Measurements from ENCODE around the gene KCND3.

The KCND3 gene

GRCh38 chr1:111878649-111879048, 110.8 kb downstream of the KCND3 start:
- DNase-seq: no peak

- no peak for DNase-seq
Measured at GRCh38 chr1:111878091-111878490, 111.4 kb downstream of the KCND3 start.

- DNase-seq: no peak
Measured at GRCh38 chr1:111876631-111877030, 112.8 kb downstream of the KCND3 start.

- DNase-seq: no peak
Measured at GRCh38 chr1:111875640-111876039, 113.8 kb downstream of the KCND3 start.

- DNase-seq: no peak
Measured at GRCh38 chr1:111873460-111874030, 115.9 kb downstream of the KCND3 start.

- DNase-seq: no peak
Measured at GRCh38 chr1:111870181-111870580, 119.3 kb downstream of the KCND3 start.

- DNase-seq: no peak
Measured at GRCh38 chr1:111867868-111868440, 121.5 kb downstream of the KCND3 start.

GRCh38 chr1:111864862-111865261, 124.6 kb downstream of the KCND3 start:
- no peak for DNase-seq

GRCh38 chr1:111863401-111863800, 126.1 kb downstream of the KCND3 start:
- no peak for DNase-seq

- DNase-seq: no peak
Measured at GRCh38 chr1:111862599-111862998, 126.9 kb downstream of the KCND3 start.

- DNase-seq: no peak
Measured at GRCh38 chr1:111861523-111861922, 127.9 kb downstream of the KCND3 start.

- DNase-seq: no peak
Measured at GRCh38 chr1:111857194-111857651, 132.2 kb downstream of the KCND3 start.

GRCh38 chr1:111856411-111857185, 132.9 kb downstream of the KCND3 start:
- no peak for DNase-seq

- no peak for DNase-seq
Measured at GRCh38 chr1:111855260-111855659, 134.2 kb downstream of the KCND3 start.

- DNase-seq: no peak
Measured at GRCh38 chr1:111852261-111852721, 137.2 kb downstream of the KCND3 start.

- DNase-seq: no peak
Measured at GRCh38 chr1:111851552-111851951, 137.9 kb downstream of the KCND3 start.

GRCh38 chr1:111850109-111850508, 139.4 kb downstream of the KCND3 start:
- no peak for DNase-seq

GRCh38 chr1:111848852-111849545, 140.5 kb downstream of the KCND3 start:
- DNase-seq: no peak

GRCh38 chr1:111847466-111847865, 142.0 kb downstream of the KCND3 start:
- no peak for DNase-seq

- no peak for DNase-seq
Measured at GRCh38 chr1:111846842-111847241, 142.6 kb downstream of the KCND3 start.

- no peak for DNase-seq
Measured at GRCh38 chr1:111843177-111843576, 146.3 kb downstream of the KCND3 start.

- DNase-seq: no peak
Measured at GRCh38 chr1:111842411-111842810, 147.1 kb downstream of the KCND3 start.

GRCh38 chr1:111841746-111842145, 147.7 kb downstream of the KCND3 start:
- no peak for DNase-seq

GRCh38 chr1:111841189-111841588, 148.3 kb downstream of the KCND3 start:
- DNase-seq: no peak

All from activated effector memory CD4-positive, alpha-beta T cell treated with Interleukin-2 at 50 U/mL for 16 hours (primary cell).